ENCODE data around the gene YRDC.

YRDC gene

DNA sequence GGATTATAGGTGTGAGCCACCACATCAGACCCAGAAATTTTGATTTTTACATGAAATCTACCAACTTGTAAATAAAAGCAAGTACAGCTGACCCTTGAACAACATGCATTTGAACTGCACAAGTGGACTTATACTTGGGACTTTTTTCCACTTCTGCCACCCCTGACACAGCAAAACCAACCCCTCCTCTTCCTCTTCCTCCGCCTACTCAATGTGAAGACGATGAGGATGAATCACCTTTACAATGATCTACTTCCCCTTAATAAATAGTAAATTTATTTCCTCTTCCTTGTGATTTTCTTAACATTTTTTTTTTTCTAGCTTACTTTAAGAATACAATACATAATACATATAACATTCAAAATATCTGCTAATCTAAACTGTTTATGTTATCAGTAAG, 17.5 kb upstream of the YRDC start:
- H3K4me3 ChIP-seq (ENCODE audit: low read depth, low read length) = no peak overlapping the region
- TF ChIP-seq, protein P1, sequence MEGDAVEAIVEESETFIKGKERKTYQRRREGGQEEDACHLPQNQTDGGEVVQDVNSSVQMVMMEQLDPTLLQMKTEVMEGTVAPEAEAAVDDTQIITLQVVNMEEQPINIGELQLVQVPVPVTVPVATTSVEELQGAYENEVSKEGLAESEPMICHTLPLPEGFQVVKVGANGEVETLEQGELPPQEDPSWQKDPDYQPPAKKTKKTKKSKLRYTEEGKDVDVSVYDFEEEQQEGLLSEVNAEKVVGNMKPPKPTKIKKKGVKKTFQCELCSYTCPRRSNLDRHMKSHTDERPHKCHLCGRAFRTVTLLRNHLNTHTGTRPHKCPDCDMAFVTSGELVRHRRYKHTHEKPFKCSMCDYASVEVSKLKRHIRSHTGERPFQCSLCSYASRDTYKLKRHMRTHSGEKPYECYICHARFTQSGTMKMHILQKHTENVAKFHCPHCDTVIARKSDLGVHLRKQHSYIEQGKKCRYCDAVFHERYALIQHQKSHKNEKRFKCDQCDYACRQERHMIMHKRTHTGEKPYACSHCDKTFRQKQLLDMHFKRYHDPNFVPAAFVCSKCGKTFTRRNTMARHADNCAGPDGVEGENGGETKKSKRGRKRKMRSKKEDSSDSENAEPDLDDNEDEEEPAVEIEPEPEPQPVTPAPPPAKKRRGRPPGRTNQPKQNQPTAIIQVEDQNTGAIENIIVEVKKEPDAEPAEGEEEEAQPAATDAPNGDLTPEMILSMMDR (IDR thresholded peaks at IDR 0.05; ENCODE audit: low read depth, low read length) = no peak
- no peak for DNase-seq (ENCODE audit: low read depth, low spot score)
- in situ Hi-C loops (cut with HindIII; ENCODE audit: low sequenced_read_pairs) = no loop called here

DNA sequence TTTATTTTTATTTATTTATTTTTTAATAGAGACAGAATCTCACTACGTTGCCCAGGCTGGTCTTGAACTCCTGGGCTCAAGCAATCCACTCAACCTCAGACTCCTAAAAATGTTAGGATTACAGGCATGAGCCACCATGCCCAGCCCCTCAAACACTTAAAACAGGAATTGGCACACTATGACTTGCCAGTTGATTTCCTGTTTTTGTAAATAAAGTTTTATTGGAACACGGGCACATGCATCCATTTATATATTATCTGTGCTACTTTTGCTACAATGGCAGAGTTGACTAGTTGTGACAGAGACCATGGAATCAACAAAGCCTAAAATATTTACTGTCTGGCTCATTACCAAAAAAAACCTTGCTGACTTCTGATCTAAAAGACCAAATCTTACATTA, 16.0 kb upstream of the YRDC start:
- in situ Hi-C loops (cut with HindIII; ENCODE audit: low sequenced_read_pairs) = no loop called here

DNA sequence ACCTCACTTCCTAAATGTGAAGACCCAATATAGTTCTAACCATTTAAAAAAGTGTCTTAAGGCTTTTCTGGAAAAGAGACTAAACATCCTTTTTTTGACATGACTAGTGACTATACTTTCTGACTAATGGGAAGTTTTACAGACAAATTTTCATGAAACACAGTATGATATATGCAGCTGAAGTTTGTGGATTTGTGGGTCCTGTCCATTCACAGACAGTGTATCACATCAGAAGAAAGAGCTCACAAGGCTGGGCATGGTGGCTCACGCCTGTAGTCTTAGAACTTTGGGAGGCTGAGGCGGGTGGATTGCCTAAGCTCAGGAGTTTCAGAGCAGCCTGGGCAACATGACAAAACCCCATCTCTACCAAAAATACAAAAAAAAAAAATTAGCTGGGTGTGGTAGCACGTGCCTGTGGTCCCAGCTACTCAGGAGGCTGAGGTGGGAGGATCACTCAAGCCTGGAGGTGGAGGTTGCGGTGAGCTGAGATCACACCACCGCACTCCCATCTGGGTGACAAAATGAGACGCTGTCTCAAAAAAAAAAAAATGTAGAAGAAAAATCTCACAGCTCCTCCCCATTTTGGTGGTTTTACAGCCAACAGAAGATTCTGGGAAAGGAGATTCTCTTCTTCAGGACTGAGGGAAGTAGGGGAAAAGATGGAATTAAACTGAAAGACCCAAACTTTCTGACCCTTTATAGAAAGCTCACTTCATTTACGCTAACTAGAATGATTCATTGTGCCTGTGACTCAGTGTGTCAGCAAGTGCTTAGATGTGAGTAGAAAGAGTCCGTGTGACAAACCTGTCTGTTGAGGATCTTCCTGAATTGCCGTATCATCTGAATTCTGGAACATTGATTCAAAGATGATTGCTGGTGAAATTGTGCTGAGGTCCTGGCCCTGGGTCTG, 15.2 kb upstream of the YRDC start:
- no peak for DNase-seq (ENCODE audit: low read depth, low spot score)
- TF ChIP-seq, protein P1 (IDR thresholded peaks at IDR 0.05; ENCODE audit: low read depth, low read length) = no peak
- in situ Hi-C loops (cut with HindIII; ENCODE audit: low sequenced_read_pairs) = no loop called here
- no peak overlapping the region for H3K4me3 ChIP-seq (ENCODE audit: low read depth, low read length)

More for the DNA sequence above, 16.0 kb upstream of the YRDC start:
- TF ChIP-seq, protein P1 (IDR thresholded peaks at IDR 0.05; ENCODE audit: low read depth, low read length) = no peak
- DNase-seq (ENCODE audit: low read depth, low spot score) = no peak
- no peak overlapping the region for H3K4me3 ChIP-seq (ENCODE audit: low read depth, low read length)

DNA sequence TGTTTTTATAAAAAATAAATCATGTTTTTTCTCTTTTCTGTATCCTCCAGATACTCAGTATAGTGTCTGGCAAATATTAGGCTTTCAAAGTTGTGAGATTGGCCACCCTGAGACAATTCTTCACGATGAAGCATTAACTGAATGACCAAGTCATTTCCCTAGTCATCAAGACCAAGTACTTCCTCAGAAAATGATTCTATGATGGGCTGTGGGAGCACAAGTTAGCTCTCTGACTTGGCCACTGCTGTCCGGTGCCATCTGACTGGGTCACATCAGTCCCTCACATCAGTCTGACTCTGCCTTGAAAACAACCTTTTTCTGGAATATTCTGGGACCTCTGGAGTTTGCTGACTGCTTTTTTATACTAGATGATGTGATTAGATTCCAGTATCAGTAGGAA, 13.5 kb upstream of the YRDC start:
- TF ChIP-seq, protein P1 (IDR thresholded peaks at IDR 0.05; ENCODE audit: low read depth, low read length) = no peak
- no peak overlapping the region for H3K4me3 ChIP-seq (ENCODE audit: low read depth, low read length)
- DNase-seq (ENCODE audit: low read depth, low spot score) = no peak
- in situ Hi-C loops (cut with HindIII; ENCODE audit: low sequenced_read_pairs) = no loop called here

DNA sequence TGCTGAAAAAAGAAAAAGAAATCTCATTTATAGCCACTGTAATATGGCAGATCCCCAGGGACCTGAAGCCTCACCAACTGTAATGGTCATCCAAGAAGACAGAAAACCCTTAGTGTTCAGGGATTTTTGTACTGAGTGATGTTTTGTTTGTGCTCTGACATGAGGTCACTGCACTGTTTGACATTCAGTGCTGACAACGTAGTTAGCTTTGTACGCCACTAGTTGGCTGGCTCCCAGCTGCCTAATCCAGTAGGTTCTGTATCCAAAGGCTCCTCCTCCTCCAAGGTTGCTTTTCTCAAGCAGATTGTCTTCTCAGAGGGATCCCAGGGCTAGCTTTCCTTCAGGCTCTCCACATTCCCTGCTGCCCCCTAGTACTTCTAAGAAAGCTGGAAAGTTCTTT, 9.5 kb upstream of the YRDC start:
- TF ChIP-seq, protein P1 (IDR thresholded peaks at IDR 0.05; ENCODE audit: low read depth, low read length) = no peak
- H3K4me3 ChIP-seq (ENCODE audit: low read depth, low read length) = no peak overlapping the region
- no peak for DNase-seq (ENCODE audit: low read depth, low spot score)
- in situ Hi-C loops (cut with HindIII; ENCODE audit: low sequenced_read_pairs) = no loop called here

DNA sequence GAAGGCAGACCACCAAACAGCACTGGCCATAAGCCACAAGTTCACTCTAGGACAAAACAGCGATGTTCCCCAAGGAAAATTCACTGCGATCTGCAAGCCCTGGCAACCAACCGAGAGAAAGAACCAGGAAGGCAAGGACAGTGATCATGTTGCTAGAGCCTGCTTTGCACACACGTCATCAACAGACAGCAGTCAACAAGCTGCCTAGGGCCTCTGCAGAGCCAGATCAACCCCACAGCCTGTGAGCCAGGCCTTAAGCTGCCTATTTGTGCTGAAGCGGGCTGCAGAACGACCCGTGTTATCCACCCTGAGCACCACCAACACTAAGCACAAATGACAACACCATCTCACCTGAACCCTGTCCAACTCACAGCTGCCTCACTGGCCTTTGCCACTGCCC, 6.2 kb upstream of the YRDC start:
- no peak overlapping the region for H3K4me3 ChIP-seq (ENCODE audit: low read depth, low read length)
- in situ Hi-C loops (cut with HindIII; ENCODE audit: low sequenced_read_pairs) = no loop called here
- TF ChIP-seq, protein P1 (IDR thresholded peaks at IDR 0.05; ENCODE audit: low read depth, low read length) = no peak
- DNase-seq (ENCODE audit: low read depth, low spot score) = no peak
